Activated CD8-positive, alpha-beta memory T cell treated with anti-CD3 and anti-CD28 coated beads for 1 hour (primary cell): ENCODE results near the gene EHD3.
"Not testable (repeated sequence)": the region's sequence is repeated elsewhere in the genome, so short reads cannot be mapped to it uniquely, and the experiment has no call there.

Source experiments
- DNase-seq, 2 donors: peaks; one replicate each; pipeline ENCODE4 v3.0.0-alpha.2; 2020; ENCODE audit warnings: low read depth in 1 of 2; ENCODE audit errors: extremely low read depth in 1 of 2

The EHD3 gene

DNA sequence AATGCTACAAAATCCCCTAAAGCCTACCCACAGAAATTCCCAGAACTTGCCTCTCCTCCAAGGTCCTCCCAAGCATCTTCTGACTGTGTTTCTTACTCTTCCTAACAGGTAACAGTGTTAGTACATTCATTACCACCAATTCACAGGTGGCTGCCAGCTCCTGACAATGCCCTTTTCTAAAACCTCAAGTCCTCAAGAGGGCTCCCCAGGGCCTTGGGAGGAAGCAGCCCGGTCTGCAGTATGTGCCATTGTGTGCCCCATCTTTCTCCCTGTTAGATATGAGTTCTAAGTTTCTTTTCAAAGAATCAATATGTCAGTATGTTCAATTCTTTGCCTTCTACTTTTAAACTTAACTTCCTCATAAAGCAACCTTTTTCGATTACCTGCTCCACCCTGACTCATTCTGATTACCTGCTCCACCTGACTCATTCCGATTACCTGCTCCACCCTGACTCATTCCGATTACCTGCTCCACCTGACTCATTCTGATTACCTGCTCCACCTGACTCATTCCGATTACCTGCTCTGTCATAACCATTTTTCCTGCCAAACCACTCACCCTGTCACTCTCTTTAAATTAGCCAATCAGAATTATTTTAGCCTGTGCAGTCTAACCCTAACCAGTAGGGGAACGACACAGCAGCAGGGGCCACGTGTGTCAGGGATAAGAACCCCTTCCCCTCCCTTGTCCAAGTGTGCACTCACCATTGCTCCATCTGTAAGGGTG, 49.4 kb downstream of the EHD3 start:
- not testable (repeated sequence) for DNase-seq

DNA sequence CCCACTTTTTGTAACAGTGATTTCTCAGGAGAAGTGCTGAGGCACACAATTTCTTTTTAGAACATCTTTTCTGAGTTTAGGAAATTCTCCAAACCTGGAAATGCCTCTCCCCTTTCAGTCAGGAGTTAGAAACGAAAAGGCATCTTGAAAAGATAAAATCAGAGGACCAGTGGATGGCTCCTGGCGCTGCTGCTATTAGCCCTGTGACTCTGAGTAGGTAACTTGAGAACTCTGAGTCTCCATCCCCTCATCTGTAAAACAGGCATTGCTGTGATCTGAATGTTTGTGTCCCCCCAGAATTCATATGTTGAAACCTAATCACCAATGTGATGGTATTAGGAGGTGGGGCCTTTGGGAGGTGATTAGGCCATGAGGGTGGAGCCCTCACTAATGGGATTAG, 50.2 kb downstream of the EHD3 start:
- no peak for DNase-seq

DNA sequence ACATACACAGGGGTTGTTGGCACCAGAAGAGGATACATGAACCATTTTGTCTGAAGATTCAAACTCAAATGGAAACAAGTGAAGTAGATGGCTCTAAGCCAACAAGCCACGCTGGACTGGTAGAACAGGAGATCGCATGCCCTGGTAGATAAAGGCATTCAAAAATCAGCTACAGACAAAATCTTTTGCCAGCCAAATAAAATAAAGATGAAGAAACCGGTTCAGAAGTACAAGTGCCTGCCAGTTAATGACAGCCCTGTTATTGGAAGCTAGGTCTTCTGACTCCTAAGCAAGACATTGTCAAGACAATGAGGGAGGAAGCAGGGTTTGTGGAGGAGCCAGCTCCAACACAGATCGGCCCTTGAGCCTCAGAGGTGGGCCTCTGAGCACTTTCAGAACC, 52.3 kb downstream of the EHD3 start:
- DNase-seq, result no peak

DNA sequence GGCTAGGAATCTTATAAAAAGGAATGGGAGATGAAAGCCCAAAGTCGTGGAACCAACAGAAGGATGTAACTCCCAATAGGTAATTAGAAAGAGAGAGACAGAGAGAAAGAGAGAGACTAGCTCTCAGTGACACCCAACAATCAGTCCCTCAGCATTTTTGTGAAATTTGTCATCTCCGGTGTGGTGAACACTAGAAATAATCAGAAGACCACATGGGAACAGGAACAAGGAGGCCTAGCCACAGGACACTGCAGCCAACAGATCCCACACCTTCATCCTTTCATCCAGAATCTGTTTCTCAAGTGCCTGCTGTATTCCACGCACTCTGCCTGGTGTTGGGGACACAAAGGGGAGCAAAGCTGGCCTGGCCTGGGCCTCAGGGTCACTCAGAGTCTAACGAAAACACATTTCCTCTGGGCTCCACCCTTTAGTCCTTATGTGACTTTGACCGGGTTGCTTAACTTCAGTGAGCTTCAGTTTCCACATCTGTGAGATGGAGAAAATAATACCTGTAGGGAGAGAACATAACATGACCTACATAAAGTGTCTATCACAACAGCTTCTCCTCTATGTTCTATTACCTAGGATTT, 53.1 kb downstream of the EHD3 start:
- no peak for DNase-seq

DNA sequence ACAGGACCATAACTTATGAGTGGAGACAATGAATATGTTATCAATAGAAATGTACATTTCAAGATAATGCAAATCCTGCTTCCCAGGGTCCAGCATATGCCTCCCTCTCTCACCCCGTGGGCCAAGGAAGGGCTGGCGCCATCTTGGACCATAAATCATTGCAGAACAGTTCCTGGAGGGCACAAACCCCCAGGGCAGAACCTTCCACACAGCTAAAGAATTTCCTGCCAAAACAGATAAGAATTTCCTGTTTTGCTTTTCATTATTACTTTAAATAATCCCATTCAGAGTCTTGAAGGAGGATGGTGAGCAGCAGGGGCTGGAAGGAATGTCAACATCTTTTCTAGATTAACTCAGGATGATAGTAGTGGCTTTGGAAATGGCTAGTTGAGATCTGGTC, 53.7 kb downstream of the EHD3 start:
- DNase-seq, result no peak

DNA sequence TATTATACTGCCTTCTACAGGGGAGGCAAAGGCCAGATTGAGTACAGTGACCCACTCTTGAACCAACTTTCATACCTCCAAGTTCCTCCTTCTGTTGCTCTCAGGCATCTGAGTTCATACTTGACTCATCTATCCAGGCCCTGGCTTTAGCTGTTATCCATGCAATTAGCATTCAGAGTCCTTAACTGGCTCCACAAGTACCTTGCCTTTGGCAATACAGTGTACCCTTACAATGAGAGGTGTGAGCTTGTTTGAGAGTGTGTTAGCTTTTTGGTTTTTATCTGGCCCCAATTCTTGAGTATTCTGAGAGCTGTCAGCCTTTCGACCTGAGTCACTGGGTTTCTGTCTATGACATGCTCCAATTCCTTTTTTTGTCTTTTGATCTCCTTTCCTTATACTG, 60.2 kb downstream of the EHD3 start:
- no peak for DNase-seq

DNA sequence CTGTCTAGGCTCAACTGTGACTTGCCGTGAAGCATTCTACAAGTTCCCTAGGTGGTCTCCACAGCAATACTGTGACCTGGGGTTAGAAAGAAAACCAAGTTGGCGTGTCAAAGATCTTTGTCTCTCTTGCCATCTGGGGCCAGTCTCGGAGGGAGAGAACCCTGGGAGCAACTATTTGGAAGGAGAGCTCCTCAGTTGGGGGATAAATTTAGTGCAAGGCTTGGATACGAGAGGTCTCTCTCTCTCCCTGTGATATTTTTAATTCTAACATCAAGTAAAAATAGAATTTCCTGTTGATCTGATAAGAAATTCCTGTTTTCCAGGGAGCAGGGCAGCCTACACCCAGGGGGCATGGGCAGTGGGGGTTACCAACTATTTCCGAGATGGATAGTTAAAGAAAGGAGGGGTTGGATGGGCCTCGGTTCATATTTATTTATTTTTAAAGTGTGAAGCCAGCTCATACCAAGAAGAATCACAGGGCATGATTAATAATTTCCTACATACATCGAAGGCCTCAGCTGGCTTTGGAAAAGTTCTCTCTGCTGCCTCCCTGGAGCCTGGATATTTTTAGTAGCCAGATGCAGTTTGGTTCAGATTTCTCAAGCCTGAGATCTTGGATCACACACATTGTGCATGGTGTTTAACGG, 62.8 kb downstream of the EHD3 start:
- no peak for DNase-seq

DNA sequence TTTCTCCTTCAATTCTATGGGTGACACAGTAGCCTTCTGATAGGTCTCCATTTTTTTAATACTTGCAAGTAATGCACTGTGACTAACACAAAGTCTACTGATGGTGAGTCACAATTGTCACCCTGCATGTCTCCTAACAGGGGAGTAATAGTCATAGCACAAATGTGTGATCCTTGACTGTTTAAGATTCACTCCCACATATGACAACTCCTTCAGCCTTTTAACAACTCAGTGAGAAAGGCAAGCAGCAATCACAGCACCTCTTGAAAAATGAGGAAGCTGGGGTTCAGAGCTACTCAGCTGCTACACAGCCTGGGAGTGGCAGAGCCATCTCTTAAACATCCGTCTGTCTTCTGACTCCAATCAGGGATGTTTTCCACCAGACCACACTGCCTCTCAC, 63.8 kb downstream of the EHD3 start:
- no peak for DNase-seq

DNA sequence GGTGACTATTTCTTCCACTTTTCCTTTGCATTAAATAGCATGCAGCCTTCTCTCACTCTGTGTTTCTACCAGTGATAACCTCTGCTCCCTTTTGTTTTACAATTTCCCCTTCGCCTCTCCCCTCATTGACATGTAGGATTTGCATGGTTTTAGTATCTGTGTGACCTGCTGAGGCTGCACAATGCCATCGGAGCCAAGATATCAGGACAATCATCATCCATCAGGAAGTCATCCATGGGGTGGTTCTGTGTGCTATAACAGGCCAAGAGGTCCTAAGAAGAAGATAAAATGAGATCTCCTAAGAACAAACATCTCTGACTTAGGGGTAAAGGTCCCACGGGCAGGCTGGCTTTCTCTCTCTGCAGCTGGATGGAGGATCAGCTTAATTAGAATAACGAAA, 65.6 kb downstream of the EHD3 start:
- DNase-seq, result no peak

DNA sequence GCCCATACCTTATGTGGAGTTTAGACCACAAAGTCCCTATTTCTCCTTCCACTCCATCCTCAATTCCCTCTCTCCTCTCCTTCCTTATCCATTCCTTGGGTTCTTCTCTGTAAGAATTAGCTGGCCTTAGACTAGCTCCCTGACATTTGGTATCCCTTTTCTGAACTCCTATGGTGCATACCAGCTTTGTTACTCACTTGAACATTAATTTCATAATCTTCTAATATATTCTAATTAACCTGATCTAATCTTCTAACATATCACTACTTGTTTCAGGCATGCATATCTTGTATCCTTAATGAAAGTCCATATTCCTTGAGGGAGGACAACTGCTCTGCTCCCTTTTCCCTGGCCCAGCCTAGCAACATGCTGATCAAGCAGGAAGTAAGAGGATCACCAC, 66.4 kb downstream of the EHD3 start:
- no peak for DNase-seq

DNA sequence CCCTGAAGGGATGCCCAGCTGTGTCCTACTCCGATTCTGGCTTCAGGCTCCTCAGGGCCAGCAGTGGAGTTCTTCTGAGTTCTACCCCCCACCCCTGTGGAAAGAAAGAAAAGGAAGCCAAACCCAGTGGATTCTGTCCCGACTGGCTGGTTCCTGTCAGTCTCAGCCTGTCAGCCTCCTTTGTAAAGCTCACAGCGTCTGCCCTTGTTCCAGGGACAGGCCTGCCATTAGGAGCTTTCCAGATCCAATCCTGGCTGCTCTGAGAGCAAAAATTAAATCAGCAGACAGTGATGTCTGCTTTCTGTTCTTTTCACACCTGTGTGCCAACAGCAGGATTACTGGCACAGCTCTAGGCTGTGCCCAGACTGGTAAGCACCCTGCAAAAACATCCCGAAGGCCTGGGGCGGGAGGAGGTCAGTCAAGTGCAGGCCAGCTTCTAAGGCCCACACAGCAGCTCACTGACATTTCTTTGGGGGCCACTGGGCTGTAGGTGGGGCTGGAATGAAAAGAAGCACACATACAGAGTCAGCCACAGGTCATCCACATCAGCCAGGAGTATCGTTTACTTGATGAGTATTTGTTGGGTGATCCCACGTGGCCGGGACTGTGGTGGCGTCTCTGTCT, 69.1 kb downstream of the EHD3 start:
- no peak for DNase-seq

DNA sequence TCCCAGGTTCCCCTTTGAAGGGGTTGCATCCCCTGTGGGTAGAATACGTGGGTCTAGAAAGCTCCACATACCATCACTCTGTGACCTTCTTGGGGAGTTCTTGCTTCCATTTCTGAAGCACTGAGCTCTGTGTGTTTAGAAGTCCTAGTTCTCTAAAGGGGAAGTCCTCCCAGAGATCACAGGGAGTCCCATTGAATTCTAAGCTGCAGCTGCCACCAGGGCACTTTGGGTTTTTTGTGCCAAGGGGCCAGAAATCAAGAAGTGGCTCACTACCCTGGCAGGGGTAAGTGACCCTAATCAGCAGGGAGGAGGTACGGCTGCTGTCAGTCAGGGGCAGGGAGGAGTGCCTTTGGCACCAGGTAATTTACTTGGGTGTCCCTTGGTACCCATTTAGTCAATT, 70.9 kb downstream of the EHD3 start:
- no peak for DNase-seq

DNA sequence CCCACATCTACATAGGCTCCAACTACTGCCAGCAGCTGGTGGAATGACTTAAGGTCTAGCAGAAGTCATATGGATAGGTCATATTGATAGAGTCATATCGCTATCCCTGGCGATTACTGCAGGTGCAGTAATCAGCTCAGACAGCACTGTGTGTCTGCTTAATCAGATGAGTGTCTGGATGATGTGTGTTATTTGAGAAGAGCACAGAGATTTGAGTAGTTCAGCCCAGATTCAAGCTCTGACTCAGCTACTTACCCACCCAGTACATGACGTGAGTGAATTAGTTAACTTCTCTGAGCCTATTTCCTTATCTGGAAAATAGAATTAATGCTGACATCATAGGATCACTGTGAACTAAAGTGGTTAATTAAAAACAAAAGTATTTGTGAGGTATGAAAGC, 78.9 kb downstream of the EHD3 start:
- no peak for DNase-seq

DNA sequence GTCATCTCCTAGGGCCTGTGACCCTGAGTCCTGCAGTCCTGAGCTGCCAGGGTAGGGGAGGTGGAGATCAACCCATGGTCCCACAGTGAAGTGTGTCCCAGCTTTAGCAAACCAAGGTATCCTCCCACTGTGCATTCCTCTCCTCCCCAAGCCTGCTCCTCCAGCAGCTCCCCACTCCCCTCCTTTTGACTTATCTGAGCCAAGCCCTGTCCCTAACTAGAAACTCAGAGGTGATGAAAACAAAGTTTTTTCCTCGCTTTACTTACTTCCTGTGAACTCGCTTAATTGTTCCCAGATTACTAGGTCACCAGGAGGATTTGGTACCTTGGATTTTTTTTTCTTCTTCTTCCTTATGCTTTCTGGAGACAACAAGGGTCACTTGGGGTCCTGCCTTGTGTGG, 80.8 kb downstream of the EHD3 start:
- no peak for DNase-seq

DNA sequence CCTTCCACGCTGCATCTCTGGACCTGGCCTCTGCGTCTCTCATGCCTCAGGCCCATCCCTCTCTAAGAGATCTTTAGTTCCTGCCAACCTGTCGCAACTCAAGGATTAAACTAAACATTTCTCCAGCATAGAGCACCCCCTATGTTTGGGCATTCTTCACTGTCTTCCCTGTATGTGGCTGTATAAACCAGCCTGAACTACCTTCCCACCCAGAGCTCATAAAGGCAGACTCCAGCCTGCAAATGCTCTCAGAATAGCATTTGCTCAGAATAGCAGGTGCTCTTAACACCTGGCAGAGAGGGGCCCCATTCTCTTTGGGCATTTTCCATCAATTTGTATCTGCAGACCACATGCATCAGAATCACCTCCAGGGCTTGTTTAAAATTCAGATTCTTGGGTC, 83.4 kb downstream of the EHD3 start:
- DNase-seq, result no peak

DNA sequence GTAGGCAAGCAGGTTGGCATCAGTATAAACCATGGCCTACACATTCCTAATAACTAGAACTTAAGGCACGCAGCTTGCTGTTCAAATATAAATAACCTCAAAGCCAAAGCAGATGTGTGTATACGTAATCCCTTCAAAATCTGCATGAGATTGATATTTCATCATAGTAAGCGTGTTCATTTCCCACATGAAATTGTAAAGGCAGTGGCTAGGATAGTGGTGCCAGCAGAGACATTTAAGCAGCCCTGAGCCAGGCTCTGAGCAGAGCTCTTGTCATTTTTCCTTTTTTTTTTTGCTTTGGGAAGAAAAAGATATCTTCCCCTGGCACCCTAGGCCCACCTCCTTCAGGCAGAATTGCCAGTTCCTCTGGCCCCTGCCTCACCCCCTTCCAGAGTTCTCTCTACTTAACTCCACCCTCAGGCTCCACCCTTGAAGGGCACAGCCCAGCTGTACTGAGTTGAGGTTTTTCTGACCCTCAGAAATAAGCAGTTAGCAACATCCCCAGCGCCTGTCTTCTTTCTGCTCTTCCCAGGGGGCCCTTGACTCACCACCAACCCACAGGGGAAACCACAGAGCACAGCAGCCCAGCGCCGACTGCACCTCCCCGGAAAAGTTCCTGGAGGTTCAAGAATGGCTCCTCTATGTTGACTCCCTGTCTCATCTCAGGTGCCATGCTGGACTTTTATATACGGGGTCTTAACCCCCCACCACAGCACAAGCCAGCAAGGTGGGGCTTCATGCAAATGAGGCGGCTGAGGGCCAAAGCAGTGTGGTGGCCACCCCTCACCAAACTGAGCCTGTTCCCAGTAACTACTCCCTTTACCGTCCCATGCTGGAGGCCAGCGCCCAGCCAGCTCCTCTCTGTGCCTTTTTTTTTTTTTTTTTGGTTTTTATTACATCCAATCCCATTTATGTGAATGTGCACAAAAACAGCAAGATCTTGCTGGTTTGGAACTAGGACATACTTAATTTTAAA, 84.7 kb downstream of the EHD3 start:
- DNase-seq, result peak in 1 of 2 donors; percentile 2
